Activated CD8-positive, alpha-beta memory T cell treated with anti-CD3 and anti-CD28 coated beads for 4 hours (primary cell): ENCODE data around the gene POLL.

Experiments
- DNase-seq, 2 donors: peaks; one replicate each; pipeline ENCODE4 v3.0.0-alpha.2; 2020; ENCODE audit warnings: low read depth in 2 of 2

The POLL gene

DNA sequence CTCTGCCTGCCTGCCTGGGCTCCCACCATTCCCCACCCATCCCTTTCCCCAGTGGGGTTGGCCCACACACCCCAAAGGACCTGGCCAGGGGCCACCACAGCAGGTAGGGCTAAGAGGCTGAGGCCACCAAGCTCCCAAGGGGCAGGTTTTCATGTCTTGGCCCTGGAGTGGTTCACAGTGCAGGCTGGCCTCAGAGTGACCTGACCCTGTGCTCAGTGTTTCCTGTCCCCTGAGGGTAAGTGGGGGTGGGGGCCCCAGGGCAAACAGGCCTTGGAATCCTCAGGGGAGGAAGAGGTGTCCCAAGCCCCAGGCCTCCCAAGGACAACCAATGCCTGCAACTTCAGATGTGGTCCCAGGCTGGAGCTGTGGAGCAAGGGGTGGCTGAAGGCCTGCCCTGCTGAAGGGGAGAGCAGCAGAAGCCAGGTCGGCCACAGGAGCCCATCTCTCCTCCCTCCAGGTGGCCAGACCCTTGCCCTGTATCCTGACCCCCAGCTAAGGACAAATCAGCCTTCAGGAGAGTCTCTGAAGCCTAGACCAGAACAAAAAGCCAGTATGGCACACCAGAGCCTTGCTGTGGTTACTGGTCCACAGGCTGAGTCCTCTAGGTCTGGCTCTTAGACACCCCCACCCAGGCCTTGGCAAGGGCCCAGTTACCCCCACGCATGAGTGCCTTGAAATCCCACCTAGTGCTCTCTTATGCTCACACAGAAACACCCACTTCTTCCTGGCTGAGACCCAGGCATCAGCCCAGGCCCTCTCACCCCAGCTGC is 27.6 kb downstream of the POLL start:
- no peak for DNase-seq

DNA sequence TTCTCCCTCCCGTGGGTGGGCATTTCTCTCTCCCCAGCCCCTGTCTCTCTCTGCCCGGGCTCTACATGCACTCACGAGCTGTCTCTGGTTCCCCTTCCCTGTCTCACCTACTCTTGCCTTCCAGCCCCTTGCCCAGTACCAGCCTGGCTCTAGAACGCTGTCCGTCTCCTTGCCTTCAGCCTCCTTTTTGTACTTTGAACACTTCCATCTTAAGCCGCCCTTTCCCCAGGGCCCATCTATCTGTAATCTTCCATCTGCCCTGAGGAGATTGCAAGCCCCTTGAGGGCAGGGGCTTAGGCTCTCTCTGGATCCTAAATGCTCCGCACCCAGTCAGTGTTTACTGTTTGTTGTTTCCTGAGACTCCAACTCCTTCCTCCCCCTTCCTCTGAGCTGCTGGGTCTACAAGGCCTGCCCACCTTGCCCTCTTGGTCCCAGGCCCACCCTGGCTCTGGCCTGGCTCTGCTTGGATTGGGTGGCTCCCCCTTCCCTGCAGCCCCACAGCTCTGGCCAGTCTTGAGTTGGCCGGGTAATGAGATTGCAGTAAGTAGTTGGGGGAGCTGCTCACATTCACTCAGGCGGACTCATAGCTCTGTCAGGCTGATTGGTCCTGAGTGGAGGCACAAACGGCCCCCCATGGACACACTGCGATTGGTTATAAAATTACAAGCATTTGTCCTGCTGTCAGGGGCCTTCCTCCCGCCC is 28.3 kb downstream of the POLL start:
- no peak for DNase-seq

DNA sequence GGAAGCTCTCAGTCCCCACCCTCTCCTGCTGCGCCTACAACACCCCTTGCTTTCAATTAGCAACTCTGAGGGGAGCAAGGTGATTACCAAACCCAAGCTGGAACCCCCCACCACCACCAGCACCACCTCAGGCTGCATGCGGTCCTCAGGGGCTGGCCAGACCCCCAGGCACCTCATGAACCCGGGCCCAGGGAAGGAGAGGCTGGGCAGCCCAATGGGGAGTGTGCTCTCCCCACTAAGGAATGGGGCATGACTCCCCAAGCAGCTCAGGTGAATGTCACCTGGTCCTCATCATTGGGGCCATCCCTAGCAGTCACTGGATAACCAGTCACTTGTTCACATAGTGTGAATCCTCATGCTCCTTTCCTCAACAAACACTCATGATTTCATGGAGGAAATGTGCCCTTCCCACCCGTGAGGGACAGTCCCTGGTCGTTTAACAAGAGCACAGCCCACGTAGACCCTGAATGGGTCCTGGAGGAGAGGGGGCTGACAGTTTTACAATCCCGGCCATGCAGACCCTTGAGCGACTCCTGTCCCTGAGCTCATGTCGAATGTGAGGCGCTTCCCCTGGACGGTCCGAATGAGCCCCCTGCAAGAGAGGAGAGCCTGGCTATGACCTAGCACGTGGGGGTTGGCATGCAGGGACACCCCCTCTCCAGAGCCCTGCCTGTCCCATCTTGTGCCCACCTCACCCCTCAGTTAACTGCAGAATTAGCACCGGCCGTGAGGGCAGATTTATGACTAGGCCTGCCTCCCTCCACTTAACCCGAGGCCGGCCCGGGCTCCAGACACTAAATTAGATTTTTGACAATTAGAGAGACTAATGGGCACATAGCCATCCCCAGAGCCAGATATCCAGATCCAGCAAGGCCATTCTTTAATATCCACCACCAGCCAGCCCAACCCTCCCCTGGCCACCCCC is 29.1 kb downstream of the POLL start:
- DNase-seq = no peak

DNA sequence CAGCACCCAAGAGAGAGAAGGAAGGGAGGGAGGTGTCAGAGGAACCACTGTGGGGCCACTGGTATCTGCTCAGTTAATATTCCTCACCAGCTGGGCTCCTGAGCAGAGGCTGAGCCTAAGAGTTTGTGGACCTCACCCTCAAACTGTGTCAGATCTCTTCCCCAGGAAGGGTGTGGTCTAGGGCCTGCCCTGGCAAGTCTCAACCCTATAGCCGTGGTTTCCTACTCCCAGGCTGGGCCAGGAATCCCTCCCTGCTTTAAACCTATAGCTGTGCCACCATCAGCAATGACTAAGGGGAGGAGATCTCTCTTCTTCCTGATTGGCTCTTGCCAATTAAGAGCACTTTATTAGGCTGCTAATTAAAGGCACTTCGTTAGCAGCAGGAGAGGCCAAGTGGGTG is 29.9 kb downstream of the POLL start:
- DNase-seq = no peak

DNA sequence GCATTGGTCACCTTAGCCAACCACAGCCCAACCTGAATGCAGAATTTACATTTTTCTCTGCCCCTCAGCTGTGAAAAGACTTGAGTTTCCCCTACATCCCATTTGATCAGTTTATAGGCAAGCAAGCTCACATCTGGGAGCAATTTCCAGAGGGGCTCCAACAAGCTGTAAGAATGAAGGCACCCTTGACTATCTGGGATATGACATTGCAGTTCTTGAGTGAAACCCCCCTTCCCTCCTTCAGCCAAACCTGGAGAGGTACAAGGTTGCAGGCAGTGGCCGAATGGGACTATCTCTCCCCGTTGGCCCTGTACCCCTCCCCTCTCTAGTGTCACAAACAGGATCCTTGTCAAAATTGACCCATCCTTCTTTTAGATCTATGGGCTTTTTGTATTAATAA is 30.5 kb downstream of the POLL start:
- no peak for DNase-seq

DNA sequence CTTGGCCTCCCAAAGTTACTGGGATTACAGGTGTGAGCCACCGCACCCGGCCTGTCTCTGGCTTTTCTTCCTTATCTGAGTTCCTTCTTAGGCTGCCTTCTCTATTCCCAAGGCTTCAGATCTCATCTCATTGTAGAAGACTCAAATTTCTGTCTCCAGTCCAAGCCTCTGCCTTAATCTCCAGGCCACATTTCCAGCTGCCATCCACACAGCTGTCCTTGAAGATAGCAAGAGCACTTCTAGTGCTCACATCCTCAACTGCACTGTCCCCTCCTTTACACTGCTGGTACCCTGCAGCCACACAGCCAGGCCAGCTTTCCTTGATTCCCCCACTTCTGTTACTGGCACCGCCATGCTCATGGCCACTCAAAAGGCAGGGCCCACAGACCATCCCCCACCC is 35.6 kb downstream of the POLL start:
- no peak for DNase-seq

DNA sequence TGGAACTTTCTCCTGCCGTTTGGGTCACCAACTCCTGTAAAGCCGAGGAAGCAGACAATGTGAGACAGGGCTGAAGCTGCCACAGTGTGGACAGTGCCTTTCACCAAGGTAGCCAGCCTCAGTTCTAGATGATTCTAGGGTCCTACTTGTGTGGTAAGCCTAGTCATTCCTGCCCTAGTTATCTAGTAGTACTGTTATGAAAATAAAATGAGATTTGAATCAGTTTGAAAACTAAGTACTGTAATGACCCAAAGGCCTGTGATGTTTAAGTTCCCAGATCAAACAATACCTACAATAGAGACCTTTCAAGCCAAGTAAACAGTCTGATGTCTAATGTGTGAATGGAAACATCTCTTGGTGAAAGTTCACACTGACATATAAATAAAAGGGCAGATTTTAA is 37.1 kb downstream of the POLL start:
- no peak for DNase-seq

DNA sequence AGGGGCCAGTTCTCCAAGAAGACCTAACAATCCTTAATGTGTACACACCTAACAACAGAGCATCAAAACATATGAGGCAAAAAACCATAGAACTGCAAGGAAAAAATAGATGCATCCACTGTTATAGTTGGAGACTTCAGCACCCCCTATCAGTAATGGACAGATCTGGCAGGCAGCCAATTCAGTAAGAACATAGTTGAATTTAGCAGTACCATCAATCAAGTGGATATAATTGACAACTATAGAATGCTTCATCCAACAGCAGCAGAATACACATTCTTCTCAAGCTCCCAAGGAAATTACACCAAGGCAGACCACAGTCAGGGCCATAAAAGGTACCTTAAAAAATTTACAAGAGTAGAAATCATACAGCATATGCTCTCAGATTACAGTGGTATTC is 42.2 kb downstream of the POLL start:
- no peak for DNase-seq

DNA sequence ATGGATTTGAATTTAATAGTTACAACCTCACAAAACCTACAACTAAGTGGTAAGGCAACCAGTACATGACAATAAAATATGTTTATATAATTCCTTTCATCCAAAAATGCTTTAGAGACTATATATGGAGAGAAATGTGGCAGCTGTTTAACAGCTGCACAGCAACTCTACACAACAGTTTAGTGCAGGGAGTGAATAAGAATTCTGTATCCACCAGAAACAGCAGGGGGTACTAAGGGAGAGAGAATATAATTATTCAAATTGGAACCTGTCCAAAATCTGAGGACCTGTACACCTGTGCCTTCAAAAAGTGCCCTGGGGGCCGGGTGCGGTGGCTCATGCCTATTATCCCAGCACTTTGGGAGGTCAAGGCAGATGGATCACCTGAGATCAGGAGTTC is 49.6 kb downstream of the POLL start:
- DNase-seq = no peak

DNA sequence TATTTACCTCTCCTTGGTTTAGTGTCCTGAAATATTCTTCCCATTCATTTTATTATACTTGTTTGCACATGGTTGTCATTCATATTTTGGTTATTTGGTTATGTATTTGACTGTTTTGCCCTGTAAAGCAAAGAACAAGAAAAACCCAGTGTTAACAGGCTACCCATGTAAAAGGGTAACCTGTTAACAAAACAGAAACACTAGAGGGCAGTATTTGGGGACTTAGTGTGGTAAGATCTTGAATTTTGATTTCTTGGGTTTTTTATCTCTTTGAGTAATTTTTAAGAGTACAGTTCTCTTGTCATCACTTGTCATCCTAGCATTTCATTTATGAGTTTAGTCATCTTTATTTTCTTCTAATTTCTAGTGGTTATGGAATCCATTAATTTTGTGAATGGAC is 51.3 kb downstream of the POLL start:
- no peak for DNase-seq

DNA sequence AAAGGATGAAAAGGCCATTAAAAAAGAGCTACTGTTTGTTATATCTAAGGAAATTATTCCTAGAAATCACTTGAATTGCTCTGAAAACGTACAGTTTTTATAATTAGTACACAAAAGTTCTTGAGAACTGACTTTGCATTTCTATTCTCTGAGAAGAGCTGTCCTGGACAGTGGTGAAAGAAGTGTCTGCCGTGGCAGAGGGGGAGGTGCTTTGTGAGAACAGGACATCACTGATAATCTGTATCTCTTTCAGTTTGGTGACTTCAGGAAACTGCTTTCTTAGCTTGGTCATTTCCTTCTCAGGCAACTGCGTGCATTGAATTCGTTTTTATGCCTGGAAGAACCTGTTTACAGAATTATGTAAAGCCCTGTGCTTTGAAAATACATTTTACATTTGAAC is 52.1 kb downstream of the POLL start:
- no peak for DNase-seq

DNA sequence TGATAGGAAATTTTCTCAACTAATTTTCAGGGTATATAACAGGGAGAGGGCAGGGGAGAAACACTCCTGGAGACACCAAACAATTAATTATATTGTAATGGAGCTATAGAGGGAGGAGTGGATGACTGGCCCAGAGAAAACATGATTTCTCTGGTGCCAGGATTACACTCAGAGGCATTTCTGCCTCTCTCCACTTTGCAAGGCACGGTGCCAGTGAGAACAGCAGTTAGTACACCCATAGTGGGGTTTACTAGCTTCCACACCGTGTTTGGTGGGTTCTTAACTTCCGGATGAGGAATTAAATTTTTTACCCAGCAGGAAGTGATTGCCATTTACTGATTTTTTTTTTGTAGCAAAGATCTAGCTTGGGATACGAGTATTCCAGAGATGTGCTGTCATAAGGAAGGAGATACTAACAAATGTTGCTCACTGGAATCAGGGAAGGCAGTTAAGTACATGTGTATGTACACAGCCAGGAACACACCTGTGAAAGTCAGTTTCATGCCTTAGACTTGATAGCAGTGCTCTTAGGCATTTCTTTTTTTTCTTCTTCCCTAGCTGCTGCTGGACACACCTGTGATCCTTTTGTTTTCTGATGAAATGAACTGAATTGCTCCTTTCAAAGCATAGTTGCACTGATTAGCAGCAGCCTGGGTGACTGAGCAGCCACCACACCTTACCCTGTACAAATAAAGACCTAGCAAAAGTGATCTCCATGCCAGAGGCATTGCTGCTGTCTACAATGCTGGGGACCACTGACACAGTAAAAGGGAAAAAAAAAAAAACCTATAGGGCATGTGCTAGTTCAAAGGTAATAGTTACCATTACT is 58.1 kb downstream of the POLL start:
- DNase-seq = no peak

DNA sequence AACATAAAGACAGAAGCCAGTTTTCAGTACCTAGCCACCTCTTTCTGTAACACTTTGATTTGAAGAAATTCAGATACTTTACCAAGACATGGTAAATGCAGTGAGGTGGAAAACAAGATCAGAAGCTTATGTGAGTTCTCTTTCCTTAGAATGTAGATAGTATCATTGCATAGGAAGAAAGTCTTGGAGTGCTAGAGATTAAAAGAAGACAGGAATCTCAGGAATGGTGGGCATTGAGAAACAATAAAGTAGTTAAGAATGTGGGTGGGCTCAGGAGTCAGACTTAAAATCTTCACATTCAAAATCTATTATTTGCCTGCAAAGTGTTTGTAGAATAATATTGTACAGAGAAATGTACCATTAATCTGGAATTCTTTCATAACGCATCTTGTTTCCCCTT is 58.9 kb downstream of the POLL start:
- no peak for DNase-seq
